ENCODE data around the gene EPHA10.

The EPHA10 gene

DNA sequence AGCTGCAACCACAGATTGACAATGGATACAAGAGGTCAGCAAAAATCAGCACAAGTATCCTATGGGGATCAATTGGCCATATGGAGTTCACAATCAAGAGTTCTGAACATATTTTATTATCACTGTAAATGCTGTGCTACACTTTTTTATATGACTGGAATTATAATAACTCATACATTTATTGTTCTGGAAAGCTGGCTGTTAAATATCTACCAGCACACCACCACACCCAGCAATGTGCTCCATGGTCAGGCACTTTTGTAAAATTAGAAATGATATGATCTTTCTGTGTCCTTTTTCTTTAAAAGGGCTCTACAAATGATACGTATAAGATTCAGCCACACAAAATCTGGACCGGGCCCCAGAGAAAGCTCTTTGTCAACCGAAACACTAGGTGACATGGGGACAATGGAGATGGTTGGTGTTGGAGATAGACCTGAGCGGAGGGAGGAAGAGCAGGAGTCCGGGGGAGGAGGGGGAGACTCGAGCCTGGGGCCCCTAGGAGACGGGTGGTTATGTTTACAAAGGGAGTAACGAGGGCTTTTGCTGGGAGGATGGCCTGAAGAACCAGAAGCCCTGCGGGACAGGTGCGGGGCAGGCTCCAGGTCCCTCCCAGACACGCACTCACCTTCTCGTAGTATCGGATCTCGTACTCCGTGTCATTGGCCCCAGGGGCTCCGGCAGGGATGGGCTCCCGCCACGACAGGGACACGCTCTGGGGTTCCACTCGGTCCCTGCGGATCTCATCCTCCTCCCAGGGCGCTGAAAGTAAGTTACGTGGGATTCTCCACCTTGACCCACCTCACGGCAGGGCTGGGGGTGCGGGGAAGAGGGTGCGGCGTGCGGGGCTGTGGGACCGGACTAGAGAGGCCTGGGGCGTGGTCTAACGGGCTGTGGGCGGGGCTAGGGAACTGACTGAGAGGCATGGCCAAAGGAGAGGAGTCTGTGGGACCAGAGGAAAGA, 30.0 kb downstream of the EPHA10 start:
- DNase-seq (ENCODE audit: low spot score): no peak

DNA sequence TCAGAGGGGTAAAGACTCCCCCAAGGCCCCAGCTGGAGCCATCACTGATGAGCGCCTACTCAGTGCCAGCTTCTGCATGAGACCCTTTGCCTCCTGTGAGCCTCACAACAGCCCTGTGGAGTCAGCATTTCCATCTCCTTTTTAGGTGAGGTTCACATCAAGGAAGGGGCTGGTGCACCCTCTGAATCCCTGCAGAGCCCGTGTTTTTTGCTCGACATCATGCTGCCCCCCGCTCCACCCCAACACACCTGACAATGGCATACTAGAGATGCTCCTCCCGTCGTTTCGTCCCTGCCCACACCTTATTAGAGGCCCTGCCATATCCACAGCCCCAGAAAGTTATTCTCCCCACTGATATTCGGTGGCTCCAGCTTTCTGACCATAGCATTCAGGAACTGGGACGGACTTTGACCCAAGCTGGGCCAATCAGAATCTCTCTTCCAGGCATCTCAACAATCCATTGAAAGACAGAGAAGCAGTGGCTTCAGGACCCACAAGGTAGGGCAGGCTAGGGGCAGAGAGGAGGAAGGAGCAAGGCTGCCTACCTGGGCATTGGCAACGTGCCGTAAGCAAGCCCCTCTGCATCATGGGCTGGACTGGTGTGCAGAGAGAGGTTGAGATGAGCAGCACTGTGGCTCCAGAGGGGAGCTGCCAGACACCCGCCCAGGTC, 32.7 kb downstream of the EPHA10 start:
- DNase-seq (ENCODE audit: low spot score): peak; percentile 60

GRCh38 chr1:37731312-37732019, 33.5 kb downstream of the EPHA10 start:
- no peak for DNase-seq (ENCODE audit: low spot score)

GRCh38 chr1:37730376-37730775, 34.5 kb downstream of the EPHA10 start:
- no peak for DNase-seq (ENCODE audit: low spot score)

DNA sequence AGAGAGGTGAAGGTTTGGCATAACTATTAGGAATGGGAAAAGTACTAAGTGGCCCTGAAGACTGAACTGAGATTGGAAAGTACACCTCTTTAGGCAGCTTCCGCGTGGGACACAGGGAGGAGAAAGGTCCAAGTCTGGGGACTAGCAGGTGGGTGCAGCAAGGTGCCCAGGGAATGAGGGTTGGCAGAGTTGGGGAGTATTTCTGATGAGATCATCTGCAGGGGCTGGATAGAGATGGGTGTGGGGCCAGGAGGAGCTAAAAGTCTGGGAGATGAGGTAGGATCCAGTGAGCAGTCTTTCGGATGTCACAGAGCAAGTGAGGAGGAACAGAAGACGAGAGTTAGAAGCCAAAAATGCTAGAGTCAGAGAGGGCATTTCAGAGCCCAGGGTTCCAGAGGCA, 36.5 kb downstream of the EPHA10 start:
- DNase-seq (ENCODE audit: low spot score): no peak

GRCh38 chr1:37726751-37727585, 38.0 kb downstream of the EPHA10 start:
- DNase-seq (ENCODE audit: low spot score): no peak

- no peak for DNase-seq (ENCODE audit: low spot score)
These were observed 38.9 kb downstream of the EPHA10 start for GRCh38 chr1:37725851-37726613.

GRCh38 chr1:37724575-37724974, 40.3 kb downstream of the EPHA10 start:
- DNase-seq (ENCODE audit: low spot score): no peak

DNA sequence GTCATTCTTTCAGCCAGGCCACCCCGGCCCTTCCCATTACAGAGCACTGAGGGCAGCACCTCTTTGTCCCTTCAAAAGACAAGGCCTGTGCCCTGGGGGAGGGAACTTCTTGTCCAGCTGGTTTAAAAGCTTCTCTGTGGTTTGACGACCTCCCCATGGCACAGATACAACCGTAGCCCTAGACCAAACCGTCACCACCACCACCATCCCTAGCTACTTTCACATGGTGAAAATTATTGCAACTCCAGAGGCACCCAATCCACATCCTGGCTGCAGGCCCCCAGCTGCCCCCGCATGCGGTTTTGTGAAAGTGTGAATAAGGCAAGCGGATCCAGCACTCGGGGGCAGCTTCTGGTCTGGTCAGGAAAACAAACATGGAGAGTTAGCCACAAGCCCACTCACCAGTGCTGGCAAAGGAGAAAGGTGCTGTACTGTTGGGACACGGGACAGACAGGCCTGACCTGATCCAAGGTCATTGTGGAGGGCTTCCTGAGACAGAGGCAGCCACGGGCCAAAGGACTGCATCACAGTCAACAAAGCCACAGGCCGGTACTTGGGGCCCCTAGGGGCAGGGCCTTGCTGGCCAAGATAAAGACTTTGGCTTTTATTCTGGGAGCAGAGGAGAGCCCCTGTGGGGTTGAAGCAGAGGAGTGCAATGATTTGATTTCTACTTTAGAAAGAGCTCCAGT, 41.4 kb downstream of the EPHA10 start:
- DNase-seq (ENCODE audit: low spot score): peak; percentile 32

DNA sequence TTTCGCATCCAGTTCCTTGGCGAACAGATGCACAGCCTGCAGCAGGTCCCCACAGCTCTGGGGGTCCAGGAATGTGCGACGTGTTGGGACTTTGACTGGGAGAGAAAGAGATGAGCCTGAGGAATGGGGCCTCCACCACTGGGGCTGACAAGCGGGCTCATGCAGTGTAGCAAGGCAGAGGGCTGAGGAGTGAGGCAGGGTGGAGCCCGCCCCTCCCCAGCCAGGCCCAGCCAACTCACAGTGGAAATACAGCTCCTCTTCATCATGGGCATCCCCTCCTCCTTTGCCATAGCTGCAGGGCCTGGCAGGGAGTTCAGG, 41.9 kb downstream of the EPHA10 start:
- no peak for DNase-seq (ENCODE audit: low spot score)

GRCh38 chr1:37722181-37723071, 42.5 kb downstream of the EPHA10 start:
- DNase-seq (ENCODE audit: low spot score): no peak

- no peak for DNase-seq (ENCODE audit: low spot score)
These were observed 43.4 kb downstream of the EPHA10 start for GRCh38 chr1:37721565-37721964.

- DNase-seq (ENCODE audit: low spot score): no peak
These were observed 44.4 kb downstream of the EPHA10 start for GRCh38 chr1:37720231-37721130.

DNA sequence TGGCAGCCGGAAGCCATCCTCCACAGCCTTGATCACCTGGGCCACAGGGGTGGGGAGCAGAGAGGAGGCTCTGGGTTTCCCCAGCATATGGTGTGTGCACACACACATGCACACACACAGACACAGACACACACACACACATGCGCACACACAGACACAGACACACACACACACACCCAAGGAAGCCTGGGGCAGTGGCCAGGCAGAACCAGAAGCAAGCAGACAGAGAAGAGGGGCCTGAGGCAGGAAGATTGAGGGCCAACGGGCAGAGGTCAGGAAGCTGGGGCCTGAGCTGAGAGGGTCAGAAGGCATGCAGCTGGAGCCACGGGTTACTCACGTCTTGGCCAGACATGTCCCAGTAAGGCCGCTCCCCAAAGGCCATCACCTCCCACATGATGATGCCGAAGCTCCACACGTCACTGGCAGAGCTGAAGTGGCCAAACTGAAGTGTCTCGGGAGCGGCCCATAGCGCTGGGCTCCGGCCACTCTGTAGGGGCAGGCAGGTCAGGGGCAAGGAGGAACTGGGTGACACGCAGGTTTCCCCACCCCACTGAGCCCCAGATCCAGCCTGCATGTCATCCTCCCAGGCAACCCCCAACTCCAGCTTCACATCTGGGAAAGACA, 45.2 kb downstream of the EPHA10 start:
- no peak for DNase-seq (ENCODE audit: low spot score)

DNA sequence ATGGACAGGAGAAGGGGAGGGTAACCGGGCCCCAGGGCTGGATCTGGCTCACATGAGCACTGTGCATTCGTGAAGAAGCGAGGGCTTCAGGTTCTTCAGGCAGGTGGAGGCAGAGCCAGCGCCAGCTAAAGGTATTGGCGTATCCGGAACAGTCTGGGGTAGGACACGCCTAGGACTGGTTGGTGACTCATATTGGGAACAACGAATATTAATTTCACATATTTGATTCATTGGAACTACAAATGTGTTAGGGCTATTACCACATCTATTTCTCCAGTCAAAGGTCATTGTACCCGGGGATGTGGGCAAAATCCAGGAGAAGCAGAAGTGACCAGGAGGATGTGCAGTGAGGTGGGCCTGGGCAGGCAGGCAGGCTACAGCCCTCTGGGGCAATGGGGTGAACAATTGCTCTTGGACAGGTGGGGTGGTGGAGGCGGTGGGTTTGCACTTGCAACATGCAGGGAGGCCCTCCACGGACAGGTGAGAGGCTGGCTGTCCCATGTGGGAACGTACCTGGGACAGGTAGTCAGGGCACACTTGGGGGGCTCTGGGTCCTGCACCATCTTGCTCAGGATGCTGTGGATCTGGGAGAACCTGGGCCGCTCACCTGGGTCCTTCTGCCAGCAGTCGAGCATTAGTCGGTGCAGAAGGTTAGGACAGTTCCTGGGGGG, 45.9 kb downstream of the EPHA10 start:
- no peak for DNase-seq (ENCODE audit: low spot score)

DNA sequence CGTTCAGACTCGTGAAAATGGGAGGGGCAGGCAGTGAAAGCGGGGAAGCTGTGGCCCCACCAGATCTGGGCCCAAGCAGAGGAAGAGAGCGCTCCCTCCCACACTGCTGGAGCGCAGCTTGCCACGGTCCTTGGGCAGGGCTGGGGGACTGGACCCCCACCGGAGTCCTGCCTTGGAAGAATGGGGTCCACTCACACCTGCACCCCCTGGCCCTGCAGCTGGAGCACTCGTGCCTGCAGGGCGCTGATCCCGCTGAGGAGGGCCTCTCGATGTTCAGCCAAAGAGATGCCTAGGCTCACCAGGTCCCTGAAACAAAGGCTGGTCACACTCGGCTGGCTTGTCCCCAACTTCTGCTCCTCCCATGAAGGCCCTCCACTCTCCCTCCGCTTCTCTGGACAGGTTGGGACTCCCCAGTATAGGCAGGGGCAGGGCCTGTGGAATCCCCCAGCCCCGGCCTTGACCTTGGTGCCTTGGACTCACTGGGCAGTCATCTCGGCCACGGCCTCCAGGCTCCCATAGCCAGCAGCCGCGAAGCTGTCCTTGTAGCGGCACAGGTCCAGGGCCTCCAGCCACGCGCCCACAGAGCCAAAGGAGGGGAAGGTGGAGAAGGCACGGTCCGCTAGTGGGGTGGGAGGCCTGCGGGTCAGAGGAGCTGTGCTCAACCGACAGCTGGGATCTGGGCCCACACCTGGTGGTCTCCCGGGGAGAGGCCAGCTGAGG, 46.6 kb downstream of the EPHA10 start:
- no peak for DNase-seq (ENCODE audit: low spot score)

DNA sequence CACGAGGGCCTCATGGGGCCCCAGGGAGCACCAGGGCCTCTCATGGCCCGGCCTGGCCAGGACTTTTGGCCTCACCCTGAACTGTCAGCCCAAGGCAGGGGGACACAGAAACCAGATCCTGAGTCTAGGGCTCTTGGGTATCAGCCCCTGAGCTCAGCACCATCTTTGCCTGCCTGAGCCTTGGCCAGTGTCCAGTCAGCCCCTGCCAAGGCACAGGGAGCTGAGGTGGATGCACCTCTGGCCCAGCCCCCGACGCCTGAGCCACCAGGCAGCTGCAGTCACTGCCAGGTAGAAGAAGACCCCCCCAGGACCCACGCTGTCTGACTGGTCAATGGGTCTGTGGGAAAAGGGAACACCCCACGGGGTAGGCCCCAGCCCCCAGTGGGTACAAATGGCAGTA, 47.3 kb downstream of the EPHA10 start:
- no peak for DNase-seq (ENCODE audit: low spot score)
